Peyer's patch (tissue), 4 donors: ENCODE data around the gene LIN37.

Experiments
- POLR2A ChIP-seq, 2 donors: fragments of 450-650 bp; IDR thresholded peaks; one replicate each; pipeline ENCODE4 v1.5.1; 2017; ENCODE audit warnings: antibody characterized with exemption in 2 of 2, mild to moderate bottlenecking in 2 of 2, moderate library complexity in 2 of 2
- TF ChIP-seq, protein P1 (sequence below), 6 experiments: fragments of 450-650 bp in 4 of 6; fragments of 200-600 bp in 2 of 6; sonication (generic) in 1 of 6; IDR thresholded peaks; one replicate each; pipeline ENCODE4 v1.5.1; 2017 to 2019; ENCODE audit warnings: antibody characterized with exemption in 6 of 6, mild to moderate bottlenecking in 3 of 6, moderate library complexity in 1 of 6

DNA sequence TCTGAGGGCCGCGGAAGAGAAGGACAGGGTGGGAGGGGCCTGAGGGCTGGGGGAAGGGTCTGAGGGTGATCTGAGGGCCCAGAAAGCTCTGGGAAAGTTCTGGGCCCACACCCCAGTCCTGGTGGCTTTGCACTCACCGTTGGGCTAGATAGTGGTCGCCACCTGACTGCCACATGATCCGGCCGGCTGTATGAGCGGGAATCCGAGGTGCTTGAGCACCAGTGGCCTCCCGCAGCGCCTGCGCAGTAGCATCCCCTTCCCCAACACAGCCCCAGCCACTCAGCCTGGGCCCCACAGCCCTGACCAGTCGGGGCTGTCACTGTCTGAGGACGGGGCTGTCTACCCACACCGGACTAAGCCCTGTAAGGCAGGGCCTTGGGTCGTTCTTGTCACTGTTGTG, 49.3 kb downstream of the LIN37 start:
- TF ChIP-seq, protein P1, sequence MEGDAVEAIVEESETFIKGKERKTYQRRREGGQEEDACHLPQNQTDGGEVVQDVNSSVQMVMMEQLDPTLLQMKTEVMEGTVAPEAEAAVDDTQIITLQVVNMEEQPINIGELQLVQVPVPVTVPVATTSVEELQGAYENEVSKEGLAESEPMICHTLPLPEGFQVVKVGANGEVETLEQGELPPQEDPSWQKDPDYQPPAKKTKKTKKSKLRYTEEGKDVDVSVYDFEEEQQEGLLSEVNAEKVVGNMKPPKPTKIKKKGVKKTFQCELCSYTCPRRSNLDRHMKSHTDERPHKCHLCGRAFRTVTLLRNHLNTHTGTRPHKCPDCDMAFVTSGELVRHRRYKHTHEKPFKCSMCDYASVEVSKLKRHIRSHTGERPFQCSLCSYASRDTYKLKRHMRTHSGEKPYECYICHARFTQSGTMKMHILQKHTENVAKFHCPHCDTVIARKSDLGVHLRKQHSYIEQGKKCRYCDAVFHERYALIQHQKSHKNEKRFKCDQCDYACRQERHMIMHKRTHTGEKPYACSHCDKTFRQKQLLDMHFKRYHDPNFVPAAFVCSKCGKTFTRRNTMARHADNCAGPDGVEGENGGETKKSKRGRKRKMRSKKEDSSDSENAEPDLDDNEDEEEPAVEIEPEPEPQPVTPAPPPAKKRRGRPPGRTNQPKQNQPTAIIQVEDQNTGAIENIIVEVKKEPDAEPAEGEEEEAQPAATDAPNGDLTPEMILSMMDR (IDR thresholded peaks at IDR 0.05), result no peak
- no peak for TF ChIP-seq POLR2A (IDR thresholded peaks at IDR 0.05)
